ENCODE data around the gene PRXL2B.

PRXL2B gene

DNA sequence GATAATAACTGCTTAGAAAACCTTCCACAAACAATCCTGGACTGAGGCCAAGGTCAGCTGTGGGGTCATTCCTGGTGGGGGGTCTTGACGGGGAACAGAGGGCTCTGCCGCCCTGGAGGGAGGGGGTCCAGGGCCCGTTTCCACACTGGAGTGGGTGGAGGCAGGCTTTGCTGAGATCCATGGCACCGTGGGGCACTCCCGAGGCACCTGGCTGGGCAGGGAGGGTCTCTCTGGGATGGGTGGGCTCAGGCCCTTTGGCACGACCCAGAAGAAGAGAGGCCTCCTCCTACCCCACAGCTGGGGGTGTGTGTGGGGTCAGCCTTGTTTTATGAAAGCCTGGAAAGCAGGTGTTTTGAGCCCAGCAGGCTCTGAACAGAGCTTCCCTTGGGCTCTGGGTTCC is 41.2 kb downstream of the PRXL2B start:
- Histone ChIP-seq H3K9ac (ENCODE audit: low read depth, low read length) (no peak overlapping the region), H3K36me3 (ENCODE audit: insufficient read depth, low read depth, low read length) (no peaks in the 10 kb centered on the region), H3K4me1 (ENCODE audit: insufficient read depth, low read length) (peaks cover 7% of the 10 kb centered on the region; the same call in 1 of the 2 replicates), H3K9me3 (ENCODE audit: insufficient read depth, low read depth, low read length) (no peaks in the 10 kb centered on the region), H3K4me3 (ENCODE audit: low read length) (no peak overlapping the region), H3K27me3 (ENCODE audit: insufficient read depth, low read length) (peaks cover 61% of the 10 kb centered on the region), H3K27ac (ENCODE audit: low read length) (no peak overlapping the region)

DNA sequence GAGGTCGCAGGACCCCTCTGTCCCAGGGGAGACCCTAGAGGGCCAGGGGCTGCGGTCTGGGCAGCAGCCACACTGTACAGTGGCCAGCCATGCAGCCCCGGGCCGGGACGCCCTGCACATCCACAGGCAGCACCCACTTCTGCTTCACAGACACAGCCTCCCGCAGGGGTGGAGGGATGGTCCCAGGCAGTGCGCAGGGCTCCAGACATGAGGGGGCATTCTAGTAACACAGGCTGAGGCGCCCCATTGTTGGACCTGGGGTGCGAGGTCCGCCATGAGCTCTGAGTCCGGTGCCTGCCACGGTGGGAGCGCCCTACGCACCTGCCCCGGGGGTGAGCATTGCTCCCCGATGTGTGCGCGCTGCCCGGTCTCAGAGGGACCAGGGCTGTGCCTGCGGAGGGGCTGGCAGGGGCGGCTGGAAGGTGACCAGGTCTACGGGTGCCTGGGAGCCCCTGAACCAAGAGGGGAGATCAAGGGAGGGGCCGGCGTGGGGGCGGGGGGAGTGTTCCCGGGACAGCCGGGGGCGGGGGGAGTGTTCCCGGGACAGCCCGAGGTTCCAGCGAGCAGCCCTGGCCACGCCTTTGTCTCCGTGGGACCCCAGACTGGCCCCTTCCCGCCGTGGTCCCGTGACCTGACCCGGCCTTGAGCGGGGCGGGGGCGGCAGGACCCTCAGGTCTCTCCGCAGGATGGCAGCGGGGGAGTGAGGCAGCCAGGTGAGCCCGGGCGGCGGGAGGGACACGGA is 41.8 kb downstream of the PRXL2B start:
- H3K27me3 ChIP-seq (ENCODE audit: insufficient read depth, low read length) = peaks cover 61% of the 10 kb centered on the region

DNA sequence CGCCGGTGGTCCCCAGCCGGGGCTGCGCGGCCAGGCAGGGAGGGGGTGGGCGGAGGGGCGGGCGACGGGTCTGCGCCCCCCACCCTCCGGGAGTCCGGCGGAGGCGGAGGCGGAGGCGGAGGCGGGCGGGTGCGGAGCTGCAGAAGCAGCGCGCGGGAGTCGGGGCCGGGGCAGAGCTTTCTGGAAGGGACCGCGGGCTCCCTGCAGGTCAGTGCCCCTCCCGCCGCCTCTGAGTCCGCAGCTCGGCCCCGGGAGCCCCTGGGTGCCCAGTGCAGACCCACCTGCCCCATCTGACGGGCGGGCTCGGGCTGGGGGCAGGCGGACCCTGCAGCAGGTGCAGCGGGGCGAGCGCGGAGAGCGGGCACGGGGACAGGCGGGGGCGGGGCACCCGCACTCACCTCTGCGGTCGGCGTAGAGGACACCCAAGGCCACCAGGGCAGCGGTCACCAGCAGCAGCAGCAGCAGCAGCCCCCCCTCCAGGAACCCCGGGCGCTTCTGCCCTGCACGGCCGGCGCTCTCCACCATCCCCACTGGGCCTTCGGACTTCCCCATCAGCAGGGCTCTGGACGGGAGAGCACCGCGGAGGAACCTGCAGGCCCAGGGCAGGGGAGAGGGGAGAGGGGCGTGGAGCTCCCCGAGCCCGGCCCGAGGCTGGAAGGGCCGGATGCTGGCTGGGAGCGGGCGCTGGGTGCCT is 42.5 kb downstream of the PRXL2B start:
- Histone ChIP-seq H3K36me3 (ENCODE audit: insufficient read depth, low read depth, low read length) (no peaks in the 10 kb centered on the region), H3K4me3 (ENCODE audit: low read length) (peak overlapping the region; percentile 22; the same call in 1 of the 2 replicates), H3K9me3 (ENCODE audit: insufficient read depth, low read depth, low read length) (no peaks in the 10 kb centered on the region), H3K9ac (ENCODE audit: low read depth, low read length) (no peak overlapping the region), H3K27me3 (ENCODE audit: insufficient read depth, low read length) (peaks cover 61% of the 10 kb centered on the region), H3K4me1 (ENCODE audit: insufficient read depth, low read length) (peaks cover 12% of the 10 kb centered on the region), H3K27ac (ENCODE audit: low read length) (no peak overlapping the region)

More for the DNA sequence above, 41.8 kb downstream of the PRXL2B start:
- no peak overlapping the region for H3K9ac ChIP-seq (ENCODE audit: low read depth, low read length)
- no peaks in the 10 kb centered on the region for H3K36me3 ChIP-seq (ENCODE audit: insufficient read depth, low read depth, low read length)
- no peaks in the 10 kb centered on the region for H3K9me3 ChIP-seq (ENCODE audit: insufficient read depth, low read depth, low read length)
- no peak overlapping the region for H3K27ac ChIP-seq (ENCODE audit: low read length)
- H3K4me1 ChIP-seq (ENCODE audit: insufficient read depth, low read length) = peaks cover 10% of the 10 kb centered on the region
- H3K4me3 ChIP-seq (ENCODE audit: low read length) = peak overlapping the region; percentile 30; the same call in 1 of the 2 replicates

DNA sequence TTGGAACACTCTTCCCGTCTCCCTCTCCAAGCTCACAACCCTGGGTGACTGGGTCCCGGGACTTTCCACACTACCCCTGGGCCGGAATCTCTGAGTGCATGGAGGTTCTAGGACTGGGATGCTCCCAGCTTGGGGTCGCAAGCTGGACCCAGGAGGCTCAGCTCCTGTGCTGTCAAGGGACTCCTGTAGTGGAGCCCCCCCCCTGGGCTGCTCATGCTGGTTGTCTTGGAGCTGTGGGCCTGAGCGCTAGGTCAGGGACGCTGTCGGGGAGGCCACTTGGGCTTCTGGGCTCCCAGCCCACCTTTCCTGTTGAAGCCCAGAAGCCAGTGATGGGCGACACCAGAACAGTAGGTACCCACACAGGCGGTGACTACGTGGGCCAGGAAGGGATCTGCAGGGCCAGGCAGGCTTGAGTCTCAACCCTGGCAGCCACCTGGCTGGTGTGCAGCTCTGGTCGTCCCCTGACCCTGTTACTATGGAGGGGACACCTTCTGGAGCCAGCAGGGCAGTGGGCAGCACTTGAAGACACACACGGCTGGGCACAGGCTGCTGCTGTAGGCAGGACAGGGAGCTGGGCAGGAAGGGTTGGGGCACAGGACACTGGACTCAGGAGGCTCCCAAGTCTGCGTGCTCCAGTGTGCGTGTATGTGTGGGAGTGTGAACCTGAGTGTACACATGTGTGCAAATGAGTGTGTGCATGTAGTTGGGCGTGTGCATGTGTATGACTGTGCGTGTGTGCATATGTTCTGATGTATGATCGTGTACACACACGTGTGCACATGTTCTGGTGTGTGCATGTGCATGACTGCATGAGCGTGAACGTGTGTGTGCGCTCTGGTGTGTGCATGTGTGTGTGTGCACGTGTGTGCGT is 43.3 kb downstream of the PRXL2B start:
- Histone ChIP-seq H3K9ac (ENCODE audit: low read depth, low read length) (no peak overlapping the region), H3K4me3 (ENCODE audit: low read length) (no peak overlapping the region), H3K27ac (ENCODE audit: low read length) (no peak overlapping the region), H3K4me1 (ENCODE audit: insufficient read depth, low read length) (peaks cover 12% of the 10 kb centered on the region), H3K27me3 (ENCODE audit: insufficient read depth, low read length) (peaks cover 61% of the 10 kb centered on the region), H3K9me3 (ENCODE audit: insufficient read depth, low read depth, low read length) (no peaks in the 10 kb centered on the region), H3K36me3 (ENCODE audit: insufficient read depth, low read depth, low read length) (no peaks in the 10 kb centered on the region)

DNA sequence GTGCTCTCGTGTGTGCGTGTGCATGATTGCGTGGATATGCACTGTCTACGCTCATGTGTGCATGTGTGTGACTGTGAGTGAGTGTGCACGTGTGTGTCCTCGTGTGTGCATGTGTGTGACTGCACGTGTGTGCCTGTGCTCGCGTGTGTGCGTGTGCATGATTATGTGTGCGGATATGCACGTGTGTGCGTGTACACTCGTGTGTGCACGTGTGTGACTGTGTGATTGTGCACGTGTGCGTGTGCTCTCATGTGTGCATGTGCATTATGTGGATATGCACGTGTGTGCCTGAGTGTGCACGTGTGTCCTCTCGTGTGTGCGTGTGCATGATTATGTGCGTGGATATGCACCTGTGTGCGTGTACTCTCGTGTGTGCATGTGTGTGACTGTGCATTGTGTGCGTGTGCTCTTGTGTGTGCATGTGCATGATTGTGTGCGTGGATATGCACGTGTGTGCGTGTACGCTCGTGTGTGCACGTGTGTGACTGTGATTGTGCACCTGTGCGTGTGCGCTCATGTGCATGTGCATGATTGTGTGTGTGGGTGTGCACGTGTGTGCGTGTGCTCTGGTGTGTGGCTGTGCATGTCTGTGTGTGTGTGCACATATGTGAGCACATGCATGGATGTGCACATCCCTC is 44.0 kb downstream of the PRXL2B start:
- Histone ChIP-seq H3K36me3 (ENCODE audit: insufficient read depth, low read depth, low read length) (no peaks in the 10 kb centered on the region), H3K4me3 (ENCODE audit: low read length) (no peak overlapping the region), H3K4me1 (ENCODE audit: insufficient read depth, low read length) (peaks cover 12% of the 10 kb centered on the region), H3K27me3 (ENCODE audit: insufficient read depth, low read length) (peaks cover 59% of the 10 kb centered on the region), H3K9me3 (ENCODE audit: insufficient read depth, low read depth, low read length) (no peaks in the 10 kb centered on the region), H3K9ac (ENCODE audit: low read depth, low read length) (no peak overlapping the region), H3K27ac (ENCODE audit: low read length) (no peak overlapping the region)

DNA sequence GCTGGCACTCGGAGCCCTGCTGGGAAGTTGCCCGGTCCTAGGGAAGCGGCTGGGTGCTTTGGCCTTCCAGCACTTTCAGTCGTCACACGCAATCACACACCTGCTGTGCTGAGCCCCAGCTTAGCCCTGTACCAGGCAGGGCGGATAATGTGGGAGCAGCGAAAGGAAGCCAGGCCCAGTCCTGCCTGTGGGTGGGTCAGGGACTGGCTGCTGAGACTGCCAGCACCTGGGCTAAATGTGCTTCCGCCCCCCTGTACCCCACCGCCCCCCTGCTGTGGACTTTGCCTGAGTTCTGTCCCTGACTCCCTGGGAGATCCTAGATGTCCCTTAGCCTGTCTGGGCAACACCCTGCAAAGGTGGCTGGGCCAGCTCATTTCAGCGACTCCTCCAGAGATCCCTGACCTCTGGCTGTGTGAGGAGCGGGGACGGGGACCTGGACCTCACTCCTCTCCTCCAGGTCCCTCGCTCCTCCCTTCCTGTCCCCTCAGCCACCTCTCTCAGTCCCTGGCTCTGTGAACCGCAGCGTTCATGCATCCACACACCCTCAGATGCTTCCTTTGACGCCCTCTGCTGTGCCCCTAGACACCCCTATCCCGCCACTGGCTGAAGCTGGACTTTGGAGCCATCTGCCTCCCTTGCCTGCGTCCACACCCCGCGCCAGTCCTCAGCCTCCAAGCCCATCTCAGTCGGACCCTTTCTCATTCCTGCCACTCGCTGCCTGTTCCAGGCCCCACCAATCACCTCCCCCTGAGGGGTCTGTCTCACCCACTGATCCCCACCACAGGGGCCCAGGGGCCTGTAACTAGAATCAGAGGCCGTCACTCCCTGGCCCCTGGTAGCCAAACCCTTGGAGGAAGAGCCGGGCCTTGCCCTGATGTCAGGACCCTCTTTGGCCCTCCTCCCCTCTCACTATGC is 44.8 kb downstream of the PRXL2B start:
- peaks cover 12% of the 10 kb centered on the region for H3K4me1 ChIP-seq (ENCODE audit: insufficient read depth, low read length)
- H3K4me3 ChIP-seq (ENCODE audit: low read length) = no peak overlapping the region
- peaks cover 52% of the 10 kb centered on the region for H3K27me3 ChIP-seq (ENCODE audit: insufficient read depth, low read length)
- no peak overlapping the region for H3K9ac ChIP-seq (ENCODE audit: low read depth, low read length)
- H3K27ac ChIP-seq (ENCODE audit: low read length) = no peak overlapping the region
- H3K9me3 ChIP-seq (ENCODE audit: insufficient read depth, low read depth, low read length) = no peaks in the 10 kb centered on the region; the same call in 1 of the 2 replicates
- H3K36me3 ChIP-seq (ENCODE audit: insufficient read depth, low read depth, low read length) = no peaks in the 10 kb centered on the region

DNA sequence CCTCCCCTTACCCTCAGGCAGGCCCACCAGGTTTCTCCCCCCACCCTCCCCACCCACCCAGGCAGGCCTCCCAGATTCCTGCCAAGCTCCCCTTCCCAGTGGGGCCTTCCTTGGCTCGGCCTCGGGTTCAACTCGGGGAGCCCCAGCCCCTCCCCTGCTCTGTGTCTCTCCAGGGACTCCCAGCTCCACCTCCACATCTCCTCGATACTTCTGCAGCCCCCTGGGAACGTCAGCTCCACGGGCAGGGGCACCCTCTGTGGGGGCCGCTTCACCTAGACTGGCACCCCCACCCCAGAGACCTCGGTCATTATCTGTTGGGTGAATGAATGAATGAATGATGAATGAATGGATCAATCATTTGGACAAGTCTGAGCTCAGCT is 45.5 kb downstream of the PRXL2B start:
- peaks cover 5% of the 10 kb centered on the region; the same call in 1 of the 2 replicates for H3K9me3 ChIP-seq (ENCODE audit: insufficient read depth, low read depth, low read length)
- peaks cover 52% of the 10 kb centered on the region for H3K27me3 ChIP-seq (ENCODE audit: insufficient read depth, low read length)

DNA sequence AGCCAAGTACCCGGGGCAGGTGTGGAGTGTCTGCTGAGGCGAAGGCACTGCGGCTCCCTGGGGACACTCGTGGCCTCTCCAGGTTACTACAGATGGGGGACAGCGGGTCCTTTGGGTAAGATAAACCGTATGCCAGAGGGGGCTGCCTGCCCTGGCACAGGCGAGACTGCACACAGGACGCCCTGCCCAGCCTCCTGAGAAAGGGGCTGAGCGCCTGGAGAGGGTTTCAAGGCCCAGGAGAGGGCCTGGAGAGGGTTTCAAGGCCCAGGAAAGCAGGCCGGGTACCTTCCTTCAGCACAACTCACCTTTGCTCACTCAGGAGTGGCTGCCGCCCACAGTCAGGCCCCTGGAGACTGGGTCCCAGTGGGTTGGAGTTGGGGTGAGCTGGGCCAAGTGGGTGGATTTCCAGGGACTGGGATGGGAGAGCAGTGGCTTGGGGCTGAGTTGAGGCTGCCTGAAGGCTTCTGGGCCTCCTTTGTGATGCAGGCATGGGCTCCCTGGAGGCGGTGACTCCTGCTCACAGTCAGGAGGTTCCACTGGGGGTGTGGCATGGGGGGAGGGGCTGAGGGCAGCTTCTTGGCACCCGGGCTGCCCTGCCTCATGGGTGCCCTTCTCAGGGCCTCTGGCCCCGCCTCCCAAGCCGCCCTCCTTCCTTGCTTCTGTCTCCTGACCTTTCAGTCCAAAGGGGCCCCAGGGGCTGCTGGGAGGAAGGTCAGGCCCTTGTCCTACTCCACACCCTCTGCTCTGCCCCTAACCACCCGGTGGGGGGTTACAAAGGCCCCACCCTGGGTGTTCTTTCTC is 46.2 kb downstream of the PRXL2B start, which contains the start of gene MMEL1:
TSS of gene MMEL1 (minus strand) at position 456 of the 801 bp plus-strand sequence. CDS start 3,532 bp downstream, outside the sequence.
- Histone ChIP-seq H3K27me3 (ENCODE audit: insufficient read depth, low read length) (peaks cover 52% of the 10 kb centered on the region), H3K27ac (ENCODE audit: low read length) (no peak within 1 kb of the TSS), H3K36me3 (ENCODE audit: insufficient read depth, low read depth, low read length) (no peaks in the 10 kb centered on the region), H3K9me3 (ENCODE audit: insufficient read depth, low read depth, low read length) (peaks cover 8% of the 10 kb centered on the region; the same call in 1 of the 2 replicates), H3K4me1 (ENCODE audit: insufficient read depth, low read length) (peaks cover 12% of the 10 kb centered on the region), H3K4me3 (ENCODE audit: low read length) (no peak within 1 kb of the TSS; the same call in 1 of the 2 replicates), H3K9ac (ENCODE audit: low read depth, low read length) (no peak within 1 kb of the TSS)

More for the DNA sequence above, 45.5 kb downstream of the PRXL2B start:
- Histone ChIP-seq H3K9ac (ENCODE audit: low read depth, low read length) (no peak overlapping the region), H3K27ac (ENCODE audit: low read length) (no peak overlapping the region), H3K4me3 (ENCODE audit: low read length) (no peak overlapping the region), H3K4me1 (ENCODE audit: insufficient read depth, low read length) (peaks cover 12% of the 10 kb centered on the region), H3K36me3 (ENCODE audit: insufficient read depth, low read depth, low read length) (no peaks in the 10 kb centered on the region)

DNA sequence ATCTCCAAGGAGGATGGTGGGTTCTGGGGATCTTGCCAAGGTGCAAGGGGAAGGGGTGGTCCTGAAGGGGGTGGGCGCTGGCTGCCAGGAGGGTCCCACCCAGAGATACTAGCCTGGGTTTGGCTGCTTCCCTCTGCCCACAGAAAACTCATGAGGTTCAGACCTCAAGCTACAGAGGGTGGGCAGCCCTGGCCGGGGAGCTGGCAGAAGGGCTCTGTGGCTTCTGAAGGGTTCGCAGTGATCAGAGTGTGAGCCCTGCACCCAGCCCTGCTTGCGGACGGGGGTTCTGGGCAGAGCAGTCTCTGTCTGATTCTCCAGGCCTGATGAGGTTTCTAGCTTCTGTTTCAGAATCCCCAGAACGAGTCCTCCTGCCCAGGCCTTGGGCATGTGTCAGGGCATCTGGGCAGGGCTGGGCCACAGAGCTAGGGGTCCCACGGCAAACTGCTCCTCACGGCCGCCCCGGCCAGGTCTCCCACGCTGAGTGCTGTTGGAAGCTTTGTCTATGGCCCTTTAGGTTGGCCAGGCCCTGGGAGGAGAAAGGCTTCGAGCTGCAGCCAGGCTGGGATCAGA is 46.9 kb downstream of the PRXL2B start:
- Histone ChIP-seq H3K27me3 (ENCODE audit: insufficient read depth, low read length) (peaks cover 52% of the 10 kb centered on the region), H3K27ac (ENCODE audit: low read length) (no peak overlapping the region)

More for the DNA sequence above, 46.9 kb downstream of the PRXL2B start:
- H3K4me1 ChIP-seq (ENCODE audit: insufficient read depth, low read length) = peaks cover 12% of the 10 kb centered on the region
- H3K36me3 ChIP-seq (ENCODE audit: insufficient read depth, low read depth, low read length) = no peaks in the 10 kb centered on the region
- peaks cover 8% of the 10 kb centered on the region; the same call in 1 of the 2 replicates for H3K9me3 ChIP-seq (ENCODE audit: insufficient read depth, low read depth, low read length)
- H3K4me3 ChIP-seq (ENCODE audit: low read length) = no peak overlapping the region
- H3K9ac ChIP-seq (ENCODE audit: low read depth, low read length) = no peak overlapping the region
